DOHH2 (cell line): Measurements from ENCODE around the gene ALKBH7.

Experiments used
- CTCF ChIP-seq: fragments of 200-600 bp; sonication (generic); IDR thresholded peaks from one replicate; pipeline ENCODE4 v1.5.1; 2014; ENCODE audit warnings: antibody characterized with exemption, mild to moderate bottlenecking, low read depth, low read length; ENCODE audit not compliant: poor library complexity, severe bottlenecking
- EZH2phosphoT487 ChIP-seq: fragments of 200-600 bp; sonication (generic); IDR thresholded peaks from 2 replicates; pipeline ENCODE4 v1.6.1; 2017; ENCODE audit warnings: borderline replicate concordance, mild to moderate bottlenecking, antibody characterized with exemption, low read length, moderate library complexity, mixed read lengths

- TF ChIP-seq CTCF (no peak), EZH2phosphoT487 (no peak)
Measured at GRCh38 chr19:6376512-6377190, 4.1 kb downstream of the ALKBH7 start.
